ENCODE results near the gene CIT.

DNA sequence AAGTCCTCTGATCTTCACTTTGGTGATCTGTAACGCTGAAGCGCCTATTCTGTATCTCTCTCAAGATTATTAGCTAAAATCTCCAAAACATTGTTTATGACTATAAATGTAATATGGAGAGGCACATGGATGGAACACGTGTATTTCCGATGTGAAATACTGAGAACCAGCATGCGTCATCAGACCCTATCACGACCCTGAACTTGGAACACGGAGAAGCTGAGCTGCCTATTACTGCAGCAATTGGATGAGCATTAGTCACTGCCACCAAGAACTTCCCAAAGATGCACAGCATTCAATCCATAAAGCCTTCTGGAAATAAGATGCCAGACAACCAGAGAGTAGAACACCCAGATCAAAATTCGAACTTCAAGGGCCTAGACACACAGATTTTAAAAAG is 147.2 kb downstream of the CIT start:
- TF ChIP-seq, protein P1, sequence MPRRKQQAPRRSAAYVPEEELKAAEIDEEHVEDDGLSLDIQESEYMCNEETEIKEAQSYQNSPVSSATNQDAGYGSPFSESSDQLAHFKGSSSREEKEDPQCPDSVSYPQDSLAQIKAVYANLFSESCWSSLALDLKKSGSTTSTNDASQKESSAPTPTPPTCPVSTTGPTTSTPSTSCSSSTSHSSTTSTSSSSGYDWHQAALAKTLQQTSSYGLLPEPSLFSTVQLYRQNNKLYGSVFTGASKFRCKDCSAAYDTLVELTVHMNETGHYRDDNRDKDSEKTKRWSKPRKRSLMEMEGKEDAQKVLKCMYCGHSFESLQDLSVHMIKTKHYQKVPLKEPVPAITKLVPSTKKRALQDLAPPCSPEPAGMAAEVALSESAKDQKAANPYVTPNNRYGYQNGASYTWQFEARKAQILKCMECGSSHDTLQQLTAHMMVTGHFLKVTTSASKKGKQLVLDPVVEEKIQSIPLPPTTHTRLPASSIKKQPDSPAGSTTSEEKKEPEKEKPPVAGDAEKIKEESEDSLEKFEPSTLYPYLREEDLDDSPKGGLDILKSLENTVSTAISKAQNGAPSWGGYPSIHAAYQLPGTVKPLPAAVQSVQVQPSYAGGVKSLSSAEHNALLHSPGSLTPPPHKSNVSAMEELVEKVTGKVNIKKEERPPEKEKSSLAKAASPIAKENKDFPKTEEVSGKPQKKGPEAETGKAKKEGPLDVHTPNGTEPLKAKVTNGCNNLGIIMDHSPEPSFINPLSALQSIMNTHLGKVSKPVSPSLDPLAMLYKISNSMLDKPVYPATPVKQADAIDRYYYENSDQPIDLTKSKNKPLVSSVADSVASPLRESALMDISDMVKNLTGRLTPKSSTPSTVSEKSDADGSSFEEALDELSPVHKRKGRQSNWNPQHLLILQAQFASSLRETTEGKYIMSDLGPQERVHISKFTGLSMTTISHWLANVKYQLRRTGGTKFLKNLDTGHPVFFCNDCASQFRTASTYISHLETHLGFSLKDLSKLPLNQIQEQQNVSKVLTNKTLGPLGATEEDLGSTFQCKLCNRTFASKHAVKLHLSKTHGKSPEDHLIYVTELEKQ (tag by site-specific recombination; IDR thresholded peaks at IDR 0.05; ENCODE audit: borderline replicate concordance), result no peak
- TF ChIP-seq CTCF (tag by site-specific recombination; IDR thresholded peaks at IDR 0.05) (no peak), ZNF302 (tag by site-specific recombination; IDR thresholded peaks at IDR 0.05; ENCODE audit: low read depth) (no peak), ZFP3 (tag by site-specific recombination; IDR thresholded peaks at IDR 0.05; ENCODE audit: low read depth) (no peak), SETDB1 (IDR thresholded peaks at IDR 0.05; ENCODE audit: insufficient read length, low read length) (no peak), ZNF670 (tag by site-specific recombination; IDR thresholded peaks at IDR 0.05; ENCODE audit: low read depth) (no peak), BCL11A (tag by site-specific recombination; IDR thresholded peaks at IDR 0.05; ENCODE audit: low read depth) (no peak), ZBTB10 (tag by site-specific recombination; IDR thresholded peaks at IDR 0.05) (no peak), ZNF2 (tag by site-specific recombination; IDR thresholded peaks at IDR 0.05) (no peak)
- TF ChIP-seq, protein P2, sequence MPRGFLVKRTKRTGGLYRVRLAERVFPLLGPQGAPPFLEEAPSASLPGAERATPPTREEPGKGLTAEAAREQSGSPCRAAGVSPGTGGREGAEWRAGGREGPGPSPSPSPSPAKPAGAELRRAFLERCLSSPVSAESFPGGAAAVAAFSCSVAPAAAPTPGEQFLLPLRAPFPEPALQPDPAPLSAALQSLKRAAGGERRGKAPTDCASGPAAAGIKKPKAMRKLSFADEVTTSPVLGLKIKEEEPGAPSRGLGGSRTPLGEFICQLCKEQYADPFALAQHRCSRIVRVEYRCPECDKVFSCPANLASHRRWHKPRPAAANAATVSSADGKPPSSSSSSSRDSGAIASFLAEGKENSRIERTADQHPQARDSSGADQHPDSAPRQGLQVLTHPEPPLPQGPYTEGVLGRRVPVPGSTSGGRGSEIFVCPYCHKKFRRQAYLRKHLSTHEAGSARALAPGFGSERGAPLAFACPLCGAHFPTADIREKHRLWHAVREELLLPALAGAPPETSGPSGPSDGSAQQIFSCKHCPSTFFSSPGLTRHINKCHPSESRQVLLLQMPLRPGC (tag by site-specific recombination; IDR thresholded peaks at IDR 0.05), result no peak
